Dendritic cell treated with granulocyte-macrophage colony-stimulating factor and Interleukin-4, amounts not matched to agents 40 ng/mL and 50 ng/mL, for 4 days (primary cell): ENCODE results near the gene ZFP82.

Experiments
- H3K27ac Mint-ChIP-seq: one replicate; pipeline ENCODE4 v1.8.0; 2022; ENCODE audit warnings: mild to moderate bottlenecking, mixed read lengths
- H3K27me3 Mint-ChIP-seq: one replicate; pipeline ENCODE4 v1.8.0; 2022; ENCODE audit warnings: mild to moderate bottlenecking, mixed read lengths
- H3K36me3 Mint-ChIP-seq: one replicate; pipeline ENCODE4 v1.8.0; 2022; ENCODE audit warnings: low read depth, mixed read lengths
- H3K4me1 Mint-ChIP-seq: one replicate; pipeline ENCODE4 v1.8.0; 2022; ENCODE audit warnings: low read depth, mixed read lengths
- H3K4me3 Mint-ChIP-seq: one replicate; pipeline ENCODE4 v1.8.0; 2022; ENCODE audit warnings: mild to moderate bottlenecking, moderate library complexity, mixed read lengths
- H3K9me3 Mint-ChIP-seq: one replicate; pipeline ENCODE4 v1.8.0; 2022; ENCODE audit warnings: mixed read lengths
- intact Hi-C: fragments of 100-400 bp; cut with micrococcal nuclease; formaldehyde crosslinking; loops from one replicate; pipeline ENCODE4 v1.15.0; 2022

Gene ZFP82

GRCh38 chr19:36418287-36419001 is at the start of gene ZFP82:
ZFP82 (minus strand) TSS chr19:36418644; CDS start chr19:36409789, 8,855 bp downstream.
- Mint-ChIP-seq H3K9me3 (peaks cover 20% of the 10 kb centered on the region), H3K4me1 (peaks cover 15% of the 10 kb centered on the region), H3K27ac (peak within 1 kb of the TSS; percentile 94), H3K4me3 (peak within 1 kb of the TSS; percentile 93), H3K27me3 (peaks cover 33% of the 10 kb centered on the region), H3K36me3 (peaks cover 31% of the 10 kb centered on the region)
- intact Hi-C loops = no loop called here

GRCh38 chr19:36460046-36460445 is 41.6 kb upstream of the ZFP82 start:
- no peak overlapping the region for H3K4me3 Mint-ChIP-seq
- peaks cover 58% of the 10 kb centered on the region for H3K9me3 Mint-ChIP-seq
- peaks cover 69% of the 10 kb centered on the region for H3K36me3 Mint-ChIP-seq
- intact Hi-C loops = no loop called here
- no peaks in the 10 kb centered on the region for H3K4me1 Mint-ChIP-seq
- H3K27me3 Mint-ChIP-seq = no peaks in the 10 kb centered on the region
- H3K27ac Mint-ChIP-seq = no peak overlapping the region

GRCh38 chr19:36456831-36457230 is 38.4 kb upstream of the ZFP82 start:
- H3K4me3 Mint-ChIP-seq = no peak overlapping the region
- no peaks in the 10 kb centered on the region for H3K27me3 Mint-ChIP-seq
- H3K27ac Mint-ChIP-seq = no peak overlapping the region
- no peaks in the 10 kb centered on the region for H3K4me1 Mint-ChIP-seq
- H3K9me3 Mint-ChIP-seq = peaks cover 71% of the 10 kb centered on the region
- intact Hi-C loops = no loop called here
- H3K36me3 Mint-ChIP-seq = peaks cover 76% of the 10 kb centered on the region

- Mint-ChIP-seq H3K27me3 (no peaks in the 10 kb centered on the region), H3K4me3 (no peak overlapping the region), H3K27ac (no peak overlapping the region), H3K4me1 (no peaks in the 10 kb centered on the region), H3K36me3 (peaks cover 54% of the 10 kb centered on the region), H3K9me3 (peaks cover 80% of the 10 kb centered on the region)
- intact Hi-C loops = no loop called here
Measured at GRCh38 chr19:36449059-36449670, 30.7 kb upstream of the ZFP82 start.

GRCh38 chr19:36441339-36441738 is 22.9 kb upstream of the ZFP82 start:
- Mint-ChIP-seq H3K27me3 (no peaks in the 10 kb centered on the region), H3K36me3 (no peaks in the 10 kb centered on the region), H3K27ac (no peak overlapping the region), H3K4me1 (no peaks in the 10 kb centered on the region), H3K4me3 (no peak overlapping the region), H3K9me3 (peaks cover 76% of the 10 kb centered on the region)
- intact Hi-C loops = no loop called here

- Mint-ChIP-seq H3K27ac (no peak overlapping the region), H3K36me3 (no peaks in the 10 kb centered on the region), H3K27me3 (no peaks in the 10 kb centered on the region), H3K9me3 (peaks cover 72% of the 10 kb centered on the region), H3K4me3 (no peak overlapping the region), H3K4me1 (no peaks in the 10 kb centered on the region)
- intact Hi-C loops = no loop called here
Measured at GRCh38 chr19:36436531-36436930, 18.1 kb upstream of the ZFP82 start.

GRCh38 chr19:36423925-36424324 is 5.5 kb upstream of the ZFP82 start:
- Mint-ChIP-seq H3K27me3 (peaks cover 33% of the 10 kb centered on the region), H3K36me3 (no peaks in the 10 kb centered on the region), H3K4me1 (no peaks in the 10 kb centered on the region), H3K27ac (no peak overlapping the region), H3K9me3 (peaks cover 59% of the 10 kb centered on the region), H3K4me3 (no peak overlapping the region)
- intact Hi-C loops = no loop called here

GRCh38 chr19:36421749-36422481 is 3.5 kb upstream of the ZFP82 start:
- H3K9me3 Mint-ChIP-seq = peaks cover 48% of the 10 kb centered on the region
- peaks cover 19% of the 10 kb centered on the region for H3K36me3 Mint-ChIP-seq

GRCh38 chr19:36420961-36421748 is 2.7 kb upstream of the ZFP82 start:
- peak overlapping the region; percentile 49 for H3K4me3 Mint-ChIP-seq
- H3K4me1 Mint-ChIP-seq = peaks cover 15% of the 10 kb centered on the region
- H3K27ac Mint-ChIP-seq = no peak overlapping the region
- H3K36me3 Mint-ChIP-seq = peaks cover 20% of the 10 kb centered on the region
- H3K9me3 Mint-ChIP-seq = peaks cover 40% of the 10 kb centered on the region
- intact Hi-C loops = no loop called here
- H3K27me3 Mint-ChIP-seq = peaks cover 33% of the 10 kb centered on the region

More at GRCh38 chr19:36421749-36422481, 3.5 kb upstream of the ZFP82 start:
- peak overlapping the region; percentile 49 for H3K4me3 Mint-ChIP-seq
- H3K27ac Mint-ChIP-seq = no peak overlapping the region
- H3K27me3 Mint-ChIP-seq = peaks cover 33% of the 10 kb centered on the region
- H3K4me1 Mint-ChIP-seq = peaks cover 15% of the 10 kb centered on the region
- intact Hi-C loops = no loop called here

- H3K9me3 Mint-ChIP-seq = peaks cover 25% of the 10 kb centered on the region
- H3K4me3 Mint-ChIP-seq = peak overlapping the region; percentile 93
Measured at GRCh38 chr19:36417752-36418286, 625 bp downstream of the ZFP82 start.

GRCh38 chr19:36409841-36410240 is 8.6 kb downstream of the ZFP82 start:
- Mint-ChIP-seq H3K4me3 (no peak overlapping the region), H3K4me1 (no peaks in the 10 kb centered on the region), H3K36me3 (peaks cover 80% of the 10 kb centered on the region), H3K9me3 (peaks cover 63% of the 10 kb centered on the region), H3K27me3 (no peaks in the 10 kb centered on the region), H3K27ac (no peak overlapping the region)
- intact Hi-C loops = no loop called here

More at GRCh38 chr19:36417752-36418286, 625 bp downstream of the ZFP82 start:
- H3K27ac Mint-ChIP-seq = peak overlapping the region; percentile 94
- intact Hi-C loops = no loop called here
- H3K27me3 Mint-ChIP-seq = peaks cover 32% of the 10 kb centered on the region
- H3K4me1 Mint-ChIP-seq = peaks cover 15% of the 10 kb centered on the region
- peaks cover 37% of the 10 kb centered on the region for H3K36me3 Mint-ChIP-seq

GRCh38 chr19:36408101-36408500 is 10.3 kb downstream of the ZFP82 start:
- no peak overlapping the region for H3K27ac Mint-ChIP-seq
- intact Hi-C loops = no loop called here

GRCh38 chr19:36404498-36404897 is 13.9 kb downstream of the ZFP82 start:
- H3K36me3 Mint-ChIP-seq = peaks cover 93% of the 10 kb centered on the region
- H3K9me3 Mint-ChIP-seq = peaks cover 61% of the 10 kb centered on the region
- intact Hi-C loops = no loop called here

More at GRCh38 chr19:36408101-36408500, 10.3 kb downstream of the ZFP82 start:
- peaks cover 92% of the 10 kb centered on the region for H3K36me3 Mint-ChIP-seq
- no peaks in the 10 kb centered on the region for H3K4me1 Mint-ChIP-seq
- peaks cover 70% of the 10 kb centered on the region for H3K9me3 Mint-ChIP-seq
- H3K4me3 Mint-ChIP-seq = no peak overlapping the region
- no peaks in the 10 kb centered on the region for H3K27me3 Mint-ChIP-seq

More at GRCh38 chr19:36404498-36404897, 13.9 kb downstream of the ZFP82 start:
- Mint-ChIP-seq H3K4me1 (no peaks in the 10 kb centered on the region), H3K27ac (no peak overlapping the region), H3K4me3 (no peak overlapping the region), H3K27me3 (no peaks in the 10 kb centered on the region)
